ENCODE data around the gene TPSAB1.

The TPSAB1 gene

DNA sequence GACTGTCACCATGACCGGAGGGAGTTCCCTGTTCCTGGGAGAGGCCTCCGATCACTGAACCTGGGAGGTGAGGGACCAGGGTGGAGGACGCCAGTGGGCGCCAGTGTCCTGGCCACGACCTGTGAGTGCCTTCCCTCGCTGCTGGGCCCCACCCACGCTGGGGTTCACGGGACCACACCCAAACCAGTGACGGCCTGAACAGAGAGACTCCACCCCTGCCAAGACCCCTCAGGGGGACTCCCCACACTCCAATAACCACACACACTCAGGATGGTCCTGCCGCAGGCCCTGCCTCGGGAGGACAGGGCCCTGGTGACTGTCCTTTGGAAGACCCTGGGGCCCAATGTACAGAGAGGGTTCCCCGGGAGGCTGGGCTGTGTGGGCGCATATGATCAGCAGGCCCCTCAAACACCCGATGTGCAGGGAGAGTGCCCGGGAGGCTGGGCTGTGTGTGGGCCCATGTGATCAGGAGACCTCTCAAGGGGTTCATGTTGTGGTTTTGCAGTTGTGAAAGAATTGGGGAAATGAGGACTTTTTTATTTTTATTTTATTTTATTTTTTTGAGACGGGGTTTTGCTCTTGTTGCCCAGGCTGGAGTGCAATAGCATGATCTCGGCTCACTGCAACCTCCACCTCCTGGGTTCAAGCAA lies 41.9 kb downstream of the TPSAB1 start:
- H3K79me2 ChIP-seq (ENCODE audit: insufficient read depth, low read depth), result no peaks in the 10 kb centered on the region
- TF ChIP-seq, protein P1, sequence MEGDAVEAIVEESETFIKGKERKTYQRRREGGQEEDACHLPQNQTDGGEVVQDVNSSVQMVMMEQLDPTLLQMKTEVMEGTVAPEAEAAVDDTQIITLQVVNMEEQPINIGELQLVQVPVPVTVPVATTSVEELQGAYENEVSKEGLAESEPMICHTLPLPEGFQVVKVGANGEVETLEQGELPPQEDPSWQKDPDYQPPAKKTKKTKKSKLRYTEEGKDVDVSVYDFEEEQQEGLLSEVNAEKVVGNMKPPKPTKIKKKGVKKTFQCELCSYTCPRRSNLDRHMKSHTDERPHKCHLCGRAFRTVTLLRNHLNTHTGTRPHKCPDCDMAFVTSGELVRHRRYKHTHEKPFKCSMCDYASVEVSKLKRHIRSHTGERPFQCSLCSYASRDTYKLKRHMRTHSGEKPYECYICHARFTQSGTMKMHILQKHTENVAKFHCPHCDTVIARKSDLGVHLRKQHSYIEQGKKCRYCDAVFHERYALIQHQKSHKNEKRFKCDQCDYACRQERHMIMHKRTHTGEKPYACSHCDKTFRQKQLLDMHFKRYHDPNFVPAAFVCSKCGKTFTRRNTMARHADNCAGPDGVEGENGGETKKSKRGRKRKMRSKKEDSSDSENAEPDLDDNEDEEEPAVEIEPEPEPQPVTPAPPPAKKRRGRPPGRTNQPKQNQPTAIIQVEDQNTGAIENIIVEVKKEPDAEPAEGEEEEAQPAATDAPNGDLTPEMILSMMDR (conservative IDR thresholded peaks at IDR 0.05; ENCODE audit: low read depth, low read length), result no peak
- no peak overlapping the region for H3K27ac ChIP-seq
- H3K4me2 ChIP-seq, result no peak overlapping the region
- no peaks in the 10 kb centered on the region for H3K4me1 ChIP-seq (ENCODE audit: low read depth, poor library complexity, severe bottlenecking)
- H3K27me3 ChIP-seq (ENCODE audit: insufficient read depth, low read depth), result peaks cover 98% of the 10 kb centered on the region
- no peaks in the 10 kb centered on the region for H3K36me3 ChIP-seq (ENCODE audit: insufficient read depth)
- no peak overlapping the region for H2AFZ ChIP-seq (ENCODE audit: low read depth)
- no peaks in the 10 kb centered on the region for H4K20me1 ChIP-seq (ENCODE audit: insufficient read depth)
- no peak overlapping the region for H3K9ac ChIP-seq
- H3K4me3 ChIP-seq (IDR thresholded peaks at IDR 0.05; ENCODE audit: insufficient read depth, low read depth, low read length), result no peak overlapping the region

DNA sequence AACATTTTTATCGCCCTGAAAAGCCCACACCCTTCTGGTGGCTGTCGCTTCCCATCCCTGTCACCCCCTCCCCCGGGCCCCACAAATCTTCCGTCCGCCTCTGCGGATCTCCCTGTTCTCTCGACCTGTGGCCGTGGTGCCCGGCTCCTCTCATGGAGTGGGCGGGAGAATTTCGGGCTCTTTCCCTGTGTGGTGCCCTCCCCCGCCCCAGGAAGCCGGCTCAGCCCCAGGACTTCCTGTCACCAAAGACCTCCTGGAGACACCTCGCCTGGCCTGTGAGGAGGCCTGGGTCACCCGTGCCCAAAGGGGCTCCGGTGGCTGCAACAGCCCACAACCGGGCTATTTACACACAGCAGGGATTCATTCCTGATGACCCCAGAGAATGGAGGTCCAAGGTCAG lies 42.8 kb downstream of the TPSAB1 start:
- H3K4me2 ChIP-seq, result no peak overlapping the region

DNA sequence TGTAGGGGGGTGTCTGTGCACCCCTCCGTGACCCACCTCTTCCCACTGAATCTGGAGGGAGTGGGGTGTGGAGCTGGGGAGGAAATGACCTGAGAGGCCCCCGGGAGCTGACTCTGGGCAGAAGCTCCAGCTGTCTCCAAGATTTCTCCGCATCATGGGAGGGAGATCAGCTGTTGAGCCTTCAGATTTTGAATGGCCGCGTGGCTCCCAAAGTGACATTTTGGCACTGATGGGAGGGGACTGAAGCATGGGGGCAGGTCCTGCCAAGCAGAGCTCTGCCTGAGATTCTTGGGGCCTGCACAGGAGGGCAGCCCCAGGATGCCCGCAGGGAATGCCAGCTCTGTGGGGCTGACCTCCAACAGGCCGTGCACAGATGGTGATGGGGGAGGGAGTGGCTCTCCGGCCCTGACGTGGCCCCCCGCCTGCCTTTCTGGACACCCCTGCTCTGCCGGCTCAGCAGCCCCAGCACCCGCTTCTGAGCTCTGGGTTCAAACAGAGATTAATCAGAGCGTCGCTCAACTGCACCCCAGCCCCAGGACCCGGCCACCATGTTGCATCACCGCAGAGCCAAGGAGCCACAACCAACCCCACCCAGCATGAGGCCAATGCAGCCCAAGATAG lies 43.6 kb downstream of the TPSAB1 start:
- Histone ChIP-seq H4K20me1 (ENCODE audit: insufficient read depth) (no peaks in the 10 kb centered on the region), H3K4me3 (IDR thresholded peaks at IDR 0.05; ENCODE audit: insufficient read depth, low read depth, low read length) (no peak overlapping the region), H3K4me1 (ENCODE audit: low read depth, poor library complexity, severe bottlenecking) (no peaks in the 10 kb centered on the region), H3K79me2 (ENCODE audit: insufficient read depth, low read depth) (no peaks in the 10 kb centered on the region), H3K36me3 (ENCODE audit: insufficient read depth) (no peaks in the 10 kb centered on the region), H3K9ac (no peak overlapping the region), H2AFZ (ENCODE audit: low read depth) (no peak overlapping the region), H3K27ac (no peak overlapping the region), H3K27me3 (ENCODE audit: insufficient read depth, low read depth) (peaks cover 98% of the 10 kb centered on the region), H3K4me2 (no peak overlapping the region)
- TF ChIP-seq, protein P1 (conservative IDR thresholded peaks at IDR 0.05; ENCODE audit: low read depth, low read length), result no peak

More for the DNA sequence above, 42.8 kb downstream of the TPSAB1 start:
- H3K27ac ChIP-seq, result no peak overlapping the region
- no peak overlapping the region for H2AFZ ChIP-seq (ENCODE audit: low read depth)
- no peaks in the 10 kb centered on the region for H4K20me1 ChIP-seq (ENCODE audit: insufficient read depth)
- peaks cover 98% of the 10 kb centered on the region for H3K27me3 ChIP-seq (ENCODE audit: insufficient read depth, low read depth)
- H3K36me3 ChIP-seq (ENCODE audit: insufficient read depth), result no peaks in the 10 kb centered on the region
- TF ChIP-seq, protein P1 (conservative IDR thresholded peaks at IDR 0.05; ENCODE audit: low read depth, low read length), result no peak
- H3K79me2 ChIP-seq (ENCODE audit: insufficient read depth, low read depth), result no peaks in the 10 kb centered on the region
- H3K4me1 ChIP-seq (ENCODE audit: low read depth, poor library complexity, severe bottlenecking), result no peaks in the 10 kb centered on the region
- H3K4me3 ChIP-seq (IDR thresholded peaks at IDR 0.05; ENCODE audit: insufficient read depth, low read depth, low read length), result no peak overlapping the region
- H3K9ac ChIP-seq, result no peak overlapping the region

DNA sequence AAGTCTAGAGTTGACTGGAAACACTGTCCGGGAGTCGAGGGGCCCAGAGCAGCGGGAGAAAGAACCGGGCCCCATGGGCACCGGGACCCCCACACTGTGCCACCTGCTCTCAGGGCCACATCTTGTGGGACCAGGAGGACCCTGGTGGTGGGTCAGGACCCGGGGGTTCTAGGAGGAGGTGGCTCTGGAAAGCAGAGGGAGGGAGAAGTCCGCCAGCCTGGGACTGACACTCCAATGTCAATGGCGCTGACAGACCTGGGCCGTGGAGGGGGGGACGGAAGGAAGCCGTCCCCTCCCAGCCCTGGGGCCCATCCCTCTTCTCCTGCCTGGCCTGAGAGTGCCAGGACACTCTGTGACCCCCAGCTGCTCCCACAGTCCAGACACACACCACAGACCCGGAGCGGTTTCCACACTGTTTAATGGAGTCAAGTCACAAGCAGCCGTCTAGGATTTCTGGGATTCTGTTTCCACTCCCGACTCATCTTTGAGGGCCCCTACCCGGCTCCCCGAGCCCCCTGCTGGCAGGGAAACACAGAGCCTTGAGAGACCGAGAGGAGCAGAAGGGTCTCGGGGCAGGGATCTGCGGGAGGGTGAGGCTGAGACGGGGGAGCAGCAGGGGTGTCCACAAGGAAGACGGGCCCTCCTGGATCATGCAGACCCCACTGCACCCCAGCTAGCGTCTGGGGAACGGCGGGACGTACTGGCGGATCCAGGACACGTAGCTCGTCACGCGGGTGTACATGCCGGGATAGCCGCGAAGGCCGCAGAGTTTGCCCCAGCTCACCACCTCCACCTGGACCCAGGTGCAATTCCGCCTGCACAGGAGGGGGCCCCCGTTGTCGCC lies 45.4 kb downstream of the TPSAB1 start:
- no peak overlapping the region for H2AFZ ChIP-seq (ENCODE audit: low read depth)
- H4K20me1 ChIP-seq (ENCODE audit: insufficient read depth), result no peaks in the 10 kb centered on the region
- no peak overlapping the region for H3K9ac ChIP-seq
- H3K4me1 ChIP-seq (ENCODE audit: low read depth, poor library complexity, severe bottlenecking), result peaks cover 3% of the 10 kb centered on the region
- peaks cover 96% of the 10 kb centered on the region for H3K27me3 ChIP-seq (ENCODE audit: insufficient read depth, low read depth)
- H3K27ac ChIP-seq, result no peak overlapping the region
- TF ChIP-seq, protein P1 (conservative IDR thresholded peaks at IDR 0.05; ENCODE audit: low read depth, low read length), result 0 out of 2 replicates have a peak, but pooled peaks have one; percentile 21
- H3K4me2 ChIP-seq, result no peak overlapping the region
- H3K36me3 ChIP-seq (ENCODE audit: insufficient read depth), result no peaks in the 10 kb centered on the region
- no peaks in the 10 kb centered on the region for H3K79me2 ChIP-seq (ENCODE audit: insufficient read depth, low read depth)
- no peak overlapping the region for H3K4me3 ChIP-seq (IDR thresholded peaks at IDR 0.05; ENCODE audit: insufficient read depth, low read depth, low read length)
